HG03342 (cell line): ENCODE data around the gene ZNF536.
"Not testable (repeated sequence)": the region's sequence is repeated elsewhere in the genome, so short reads cannot be mapped to it uniquely, and the experiment has no call there.

ENCODE experiments used
- ATAC-seq: cut with Tn5 transposase; IDR thresholded peaks from one replicate; pipeline ENCODE4 v1.9.1; 2021; ENCODE audit warnings: mild to moderate bottlenecking, moderate library complexity; ENCODE audit not compliant: unreplicated experiment

ZNF536 gene

DNA sequence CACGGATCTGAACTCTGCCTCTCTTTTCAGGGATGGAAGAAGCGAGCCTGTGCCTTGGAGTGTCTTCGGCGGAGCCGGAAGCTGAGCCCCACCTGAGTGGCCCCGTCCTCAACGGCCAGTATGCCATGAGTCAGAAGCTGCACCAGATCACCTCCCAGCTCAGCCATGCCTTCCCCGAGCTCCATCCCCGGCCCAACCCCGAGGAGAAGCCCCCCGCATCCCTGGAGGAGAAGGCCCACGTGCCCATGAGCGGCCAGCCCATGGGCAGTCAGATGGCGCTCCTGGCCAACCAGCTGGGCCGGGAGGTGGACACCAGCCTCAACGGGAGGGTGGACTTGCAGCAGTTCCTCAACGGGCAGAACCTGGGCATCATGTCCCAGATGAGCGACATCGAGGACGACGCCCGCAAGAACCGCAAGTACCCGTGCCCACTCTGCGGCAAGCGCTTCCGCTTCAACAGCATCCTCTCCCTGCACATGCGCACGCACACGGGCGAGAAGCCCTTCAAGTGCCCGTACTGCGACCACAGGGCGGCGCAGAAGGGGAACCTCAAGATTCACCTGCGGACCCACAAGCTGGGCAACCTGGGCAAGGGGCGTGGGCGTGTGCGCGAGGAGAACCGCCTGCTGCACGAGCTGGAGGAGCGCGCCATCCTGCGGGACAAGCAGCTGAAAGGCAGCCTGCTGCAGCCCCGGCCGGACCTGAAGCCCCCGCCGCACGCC is 71.5 kb downstream of the ZNF536 start:
- ATAC-seq = no peak

DNA sequence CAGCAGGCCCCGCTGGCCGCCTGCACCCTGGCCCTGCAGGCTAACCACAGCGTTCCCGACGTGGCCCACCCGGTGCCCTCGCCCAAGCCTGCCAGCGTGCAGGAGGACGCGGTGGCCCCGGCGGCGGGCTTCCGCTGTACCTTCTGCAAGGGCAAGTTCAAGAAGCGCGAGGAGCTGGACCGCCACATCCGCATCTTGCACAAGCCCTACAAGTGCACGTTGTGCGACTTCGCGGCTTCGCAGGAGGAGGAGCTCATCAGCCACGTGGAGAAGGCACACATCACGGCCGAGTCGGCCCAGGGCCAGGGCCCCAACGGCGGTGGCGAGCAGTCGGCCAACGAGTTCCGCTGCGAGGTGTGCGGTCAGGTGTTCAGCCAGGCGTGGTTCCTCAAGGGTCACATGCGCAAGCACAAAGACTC is 72.1 kb downstream of the ZNF536 start:
- ATAC-seq = no peak

DNA sequence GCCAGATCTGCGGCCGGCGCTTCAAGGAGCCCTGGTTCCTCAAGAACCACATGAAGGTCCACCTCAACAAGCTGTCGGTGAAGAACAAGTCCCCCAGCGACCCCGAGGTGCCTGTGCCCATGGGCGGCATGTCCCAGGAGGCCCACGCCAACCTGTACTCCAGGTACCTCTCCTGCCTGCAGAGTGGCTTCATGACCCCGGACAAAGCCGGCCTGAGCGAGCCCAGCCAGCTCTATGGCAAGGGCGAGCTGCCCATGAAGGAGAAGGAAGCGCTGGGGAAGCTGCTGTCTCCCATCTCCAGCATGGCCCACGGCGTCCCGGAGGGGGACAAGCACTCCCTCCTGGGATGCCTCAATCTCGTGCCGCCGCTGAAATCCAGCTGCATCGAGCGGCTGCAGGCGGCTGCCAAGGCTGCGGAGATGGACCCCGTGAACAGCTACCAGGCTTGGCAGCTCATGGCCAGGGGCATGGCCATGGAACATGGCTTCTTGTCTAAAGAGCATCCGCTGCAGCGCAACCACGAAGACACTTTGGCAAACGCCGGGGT is 72.6 kb downstream of the ZNF536 start:
- no peak for ATAC-seq

DNA sequence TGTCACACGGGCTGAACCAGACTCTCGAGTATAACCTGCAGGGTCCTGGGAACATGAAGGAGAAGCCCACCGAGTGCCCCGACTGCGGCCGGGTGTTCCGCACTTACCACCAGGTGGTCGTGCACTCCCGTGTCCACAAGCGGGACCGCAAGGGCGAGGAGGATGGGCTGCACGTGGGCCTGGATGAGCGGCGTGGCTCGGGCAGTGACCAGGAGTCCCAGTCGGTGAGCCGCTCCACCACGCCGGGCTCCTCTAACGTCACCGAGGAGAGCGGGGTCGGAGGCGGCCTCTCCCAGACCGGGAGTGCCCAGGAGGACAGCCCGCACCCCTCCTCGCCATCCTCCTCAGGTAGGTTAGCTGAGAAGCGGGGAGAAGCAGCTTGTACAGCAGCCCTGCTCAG is 73.2 kb downstream of the ZNF536 start:
- ATAC-seq = no peak

DNA sequence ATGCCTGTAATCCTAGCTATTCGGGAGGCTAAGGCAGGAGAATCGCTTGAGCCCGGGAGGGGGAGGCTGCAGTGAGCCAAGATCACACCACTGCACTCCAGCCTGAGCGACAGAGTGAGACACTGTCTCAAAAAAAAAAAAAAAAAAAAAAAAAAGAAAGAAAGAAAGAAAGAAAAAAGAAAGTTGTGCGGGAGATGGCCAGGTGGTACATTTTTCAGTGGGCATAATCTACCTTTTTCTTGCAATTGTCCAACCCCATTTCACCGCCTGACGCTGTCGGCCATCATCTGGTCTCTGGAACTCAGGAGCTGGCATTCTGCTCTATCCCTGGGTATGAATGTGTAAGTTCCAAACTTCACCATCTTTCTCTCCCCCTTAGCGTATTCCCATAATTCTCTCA is 73.9 kb downstream of the ZNF536 start:
- not testable (repeated sequence) for ATAC-seq

DNA sequence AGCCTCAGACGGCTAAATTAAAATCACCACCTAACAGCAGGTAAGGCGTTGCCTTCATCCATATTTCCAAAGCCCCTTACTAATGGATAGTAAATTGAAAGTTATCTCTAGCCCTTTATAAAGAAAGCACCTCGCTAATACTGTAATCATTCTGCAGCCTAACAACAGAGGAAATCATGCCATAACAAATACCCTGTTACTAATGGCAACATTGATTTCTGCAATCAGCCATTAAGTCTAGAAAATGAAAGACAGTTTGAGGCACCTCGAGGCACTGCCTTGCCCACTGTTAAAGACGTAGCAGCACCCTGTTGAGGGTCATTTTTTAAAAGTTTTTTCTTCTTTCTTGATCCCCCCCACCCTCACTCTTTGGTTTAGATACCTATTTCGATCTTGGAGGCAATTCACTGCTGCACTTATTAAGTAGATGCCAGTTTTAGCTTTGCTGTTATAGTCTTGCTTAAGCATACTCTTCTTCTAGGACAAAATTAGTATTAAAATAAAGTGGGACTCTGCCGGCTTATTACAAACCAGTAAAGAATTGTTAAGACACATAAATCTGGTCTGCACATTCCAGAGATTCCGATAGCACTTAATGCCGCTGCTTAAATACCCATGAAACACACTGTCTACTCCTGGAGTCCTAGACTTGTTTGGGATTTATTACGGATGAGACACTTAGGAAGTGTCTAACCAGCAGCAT is 74.8 kb downstream of the ZNF536 start:
- no peak for ATAC-seq

DNA sequence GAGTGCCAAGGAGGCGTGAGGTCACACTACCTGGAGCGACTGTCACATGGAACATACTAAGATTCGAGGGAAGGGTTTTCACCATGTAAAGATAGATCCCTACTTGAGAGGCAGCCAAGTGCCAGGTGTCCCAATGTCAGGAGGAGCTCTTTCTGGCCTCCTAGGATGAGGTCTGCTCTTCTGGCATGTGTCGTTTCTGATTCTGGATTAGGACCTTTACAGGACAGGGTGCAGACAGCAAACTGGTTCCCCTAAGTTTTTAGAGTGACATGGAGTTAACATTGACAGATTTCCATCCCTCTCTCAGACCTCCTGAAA is 75.3 kb downstream of the ZNF536 start:
- no peak for ATAC-seq

DNA sequence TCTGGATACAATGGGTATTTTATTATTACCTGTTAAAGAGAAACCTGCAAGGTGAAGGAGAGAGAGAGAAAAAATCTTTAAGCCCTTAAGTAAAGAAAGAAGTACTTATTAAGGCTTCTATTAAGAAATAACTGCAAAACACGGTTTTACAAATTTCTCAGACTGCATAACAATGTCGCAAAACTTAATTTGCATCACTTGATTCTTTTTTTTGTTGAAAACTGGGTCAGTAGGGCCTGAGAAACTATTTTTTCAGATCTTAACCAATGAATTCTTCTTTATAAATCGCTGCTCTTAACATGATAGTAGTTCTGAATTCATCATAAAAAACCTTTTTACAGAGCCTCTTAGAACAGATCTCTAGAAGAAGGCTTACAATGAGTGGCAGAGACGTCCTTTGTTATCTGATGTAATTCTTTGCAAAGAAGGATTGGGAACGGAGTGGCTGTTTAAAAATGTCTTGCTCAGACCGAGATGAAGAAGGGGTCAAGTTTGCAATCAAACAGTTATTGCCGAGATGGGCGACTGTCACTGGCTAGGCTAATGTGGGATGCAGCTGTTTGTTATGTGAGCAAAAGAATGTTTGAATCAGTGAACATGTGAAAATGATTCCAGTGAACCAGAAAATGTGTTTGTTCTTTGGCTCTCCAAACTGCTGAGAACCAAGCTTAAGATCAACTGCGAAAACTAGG is 76.3 kb downstream of the ZNF536 start:
- ATAC-seq = no peak

DNA sequence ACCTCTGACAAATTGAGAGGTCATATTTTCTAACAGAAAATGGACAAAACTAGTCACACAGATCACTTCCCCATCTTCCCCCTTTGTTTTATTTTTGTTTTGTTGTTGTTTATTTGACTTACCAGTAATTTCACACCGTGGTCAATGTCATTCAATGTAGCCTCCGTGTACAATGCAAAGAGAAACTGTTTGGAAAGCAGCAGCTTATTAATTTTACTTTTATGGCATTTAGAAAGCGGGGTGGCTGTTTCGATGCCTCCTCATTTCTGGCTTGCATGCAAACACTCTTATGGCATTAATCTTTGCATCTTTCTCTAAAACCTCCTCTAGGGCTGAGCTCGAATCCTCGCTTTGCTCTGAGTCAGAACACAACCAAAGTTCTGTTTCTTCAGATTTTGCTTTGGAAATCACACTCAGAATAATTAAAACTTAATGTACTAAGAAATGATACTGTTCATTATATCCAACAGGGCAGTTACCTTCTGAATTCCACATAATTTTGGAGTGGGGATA is 77.0 kb downstream of the ZNF536 start:
- ATAC-seq = no peak

DNA sequence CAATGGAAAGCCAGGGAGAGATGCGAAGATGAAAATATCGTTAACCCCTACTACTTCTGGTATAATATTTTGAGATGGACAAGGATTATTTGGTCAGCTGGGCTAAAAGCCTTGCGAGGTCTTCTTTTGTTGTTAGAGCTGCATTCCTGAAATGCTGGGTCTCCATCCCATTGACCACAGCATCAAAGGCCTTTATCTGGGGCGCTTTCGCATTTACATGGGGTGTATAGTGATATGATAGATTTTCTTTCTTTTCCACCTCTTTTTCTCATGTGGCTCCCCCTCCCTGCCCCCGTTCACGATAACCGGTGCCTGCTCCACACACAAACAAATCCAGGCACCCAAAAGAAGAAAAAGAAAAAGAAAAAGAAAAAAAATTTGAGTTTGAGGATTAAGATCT is 77.5 kb downstream of the ZNF536 start:
- no peak for ATAC-seq

DNA sequence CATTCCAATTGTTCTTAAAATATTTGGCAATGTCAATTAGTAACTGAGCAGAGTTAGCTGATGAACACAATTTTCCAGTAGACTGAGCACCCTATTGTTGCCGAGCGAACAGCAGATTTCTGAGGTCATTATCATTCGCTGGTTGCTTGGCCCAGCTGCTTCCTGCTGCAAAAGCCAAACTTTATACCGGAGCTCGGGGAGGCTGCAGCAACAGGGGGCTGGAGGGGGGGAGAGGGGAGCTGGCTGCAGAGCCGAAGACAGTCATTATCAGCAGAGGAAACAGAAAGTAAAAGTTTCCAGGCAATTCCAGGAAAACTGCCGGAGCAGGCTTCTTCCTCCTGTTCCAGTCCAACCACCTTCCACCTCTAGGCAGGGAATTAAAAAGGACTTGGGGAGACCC is 77.9 kb downstream of the ZNF536 start:
- no peak for ATAC-seq

DNA sequence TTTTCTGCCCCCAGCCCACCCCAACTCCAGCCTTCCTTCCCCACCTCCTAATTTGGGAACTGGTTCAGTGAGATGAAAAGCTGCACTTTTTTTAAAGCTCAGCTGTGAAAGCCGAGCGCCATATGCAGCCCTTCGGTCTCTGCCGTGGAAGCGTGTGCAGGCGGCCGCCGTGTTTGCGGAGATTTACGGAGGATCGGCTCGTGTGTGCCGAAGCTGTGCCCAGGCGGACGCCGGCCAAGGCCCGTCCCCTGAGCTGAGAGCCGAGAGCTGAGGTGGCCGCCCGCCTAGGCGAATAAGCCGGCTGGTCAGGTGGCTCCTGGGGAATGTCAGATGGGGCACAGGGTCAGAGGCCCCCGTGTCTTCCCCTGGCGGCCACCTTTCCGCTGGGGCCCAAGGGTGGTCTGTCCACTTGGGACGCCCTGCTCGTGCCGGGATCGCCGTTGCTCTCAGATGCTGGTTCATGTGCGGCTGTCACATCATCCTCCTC is 78.7 kb downstream of the ZNF536 start:
- ATAC-seq = no peak

DNA sequence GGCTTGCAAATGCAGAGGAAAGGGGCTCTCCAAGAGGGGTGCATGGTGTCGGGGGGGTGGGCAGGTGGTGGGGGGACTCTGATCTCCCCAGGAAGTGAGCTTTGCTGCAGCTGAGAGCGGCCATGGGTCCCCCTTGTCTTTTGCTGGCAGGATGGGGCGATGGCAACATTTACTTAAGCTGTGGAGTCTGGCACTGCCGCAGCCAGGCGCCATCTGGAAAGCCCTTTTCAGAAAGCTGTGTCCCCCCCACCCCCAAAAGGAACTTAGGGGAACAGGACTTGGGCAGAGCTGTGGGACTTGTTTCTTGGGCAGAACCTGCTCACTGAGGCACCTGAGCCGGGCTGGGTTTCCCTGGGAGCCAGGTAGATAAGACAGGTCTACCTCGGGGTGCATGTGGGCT is 80.7 kb downstream of the ZNF536 start:
- no peak for ATAC-seq

DNA sequence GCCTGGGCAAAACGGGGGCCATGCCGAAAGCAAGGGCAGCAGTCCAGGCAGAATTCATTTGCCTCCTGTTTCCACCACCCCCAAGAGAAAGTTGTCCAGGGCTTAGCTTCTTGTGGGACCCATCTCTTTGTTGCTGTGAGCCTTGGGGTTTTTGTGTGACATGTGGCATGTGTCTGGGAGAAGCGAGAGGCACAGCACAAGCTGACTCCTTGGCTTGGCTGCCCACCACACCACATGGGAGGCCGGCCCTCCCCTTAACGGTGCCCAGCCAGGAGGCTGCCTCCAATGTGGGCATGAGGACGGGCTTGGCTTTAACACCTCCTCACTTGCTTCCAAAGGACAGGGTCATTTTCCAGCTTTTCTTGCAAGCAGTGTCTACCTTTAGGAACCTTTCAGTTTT is 81.6 kb downstream of the ZNF536 start:
- ATAC-seq = no peak

DNA sequence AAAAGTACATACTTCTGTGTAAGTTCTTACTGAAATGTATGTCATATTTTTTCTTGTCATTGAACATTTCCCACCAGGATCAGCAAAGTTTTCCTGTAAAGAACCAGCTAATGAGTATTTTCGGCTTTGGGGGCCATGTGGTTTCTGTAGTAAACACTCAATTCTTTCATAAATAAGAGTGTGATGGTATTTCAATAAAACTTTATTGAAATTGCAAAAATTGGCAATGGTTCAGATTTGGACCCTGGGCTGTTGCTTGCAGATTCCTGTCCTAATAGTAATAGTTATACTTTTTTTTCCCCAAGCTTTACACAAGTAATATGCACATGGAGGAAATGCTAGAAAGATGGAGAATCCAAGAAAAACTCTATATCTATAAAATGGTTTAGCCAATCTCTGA is 83.7 kb downstream of the ZNF536 start:
- no peak for ATAC-seq

DNA sequence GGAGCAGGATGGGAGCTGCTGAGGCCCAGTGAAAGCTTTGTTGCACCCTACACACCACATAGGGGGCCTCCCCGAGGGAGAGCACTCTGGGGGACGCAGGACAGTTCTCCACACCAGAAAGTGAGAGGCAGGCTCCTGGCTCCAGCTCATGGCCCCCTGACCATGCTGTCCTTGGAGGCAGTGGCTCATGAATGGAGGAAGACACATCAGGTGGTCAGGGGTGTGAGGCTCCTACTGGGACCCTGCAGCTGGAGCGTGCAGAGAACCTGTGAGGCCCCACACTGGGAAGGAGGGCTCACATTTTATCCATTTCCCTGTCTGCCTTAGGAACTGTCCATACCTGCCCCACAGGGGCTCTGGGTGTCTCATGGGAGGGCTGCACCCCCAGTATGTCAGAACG is 85.3 kb downstream of the ZNF536 start:
- ATAC-seq = no peak

DNA sequence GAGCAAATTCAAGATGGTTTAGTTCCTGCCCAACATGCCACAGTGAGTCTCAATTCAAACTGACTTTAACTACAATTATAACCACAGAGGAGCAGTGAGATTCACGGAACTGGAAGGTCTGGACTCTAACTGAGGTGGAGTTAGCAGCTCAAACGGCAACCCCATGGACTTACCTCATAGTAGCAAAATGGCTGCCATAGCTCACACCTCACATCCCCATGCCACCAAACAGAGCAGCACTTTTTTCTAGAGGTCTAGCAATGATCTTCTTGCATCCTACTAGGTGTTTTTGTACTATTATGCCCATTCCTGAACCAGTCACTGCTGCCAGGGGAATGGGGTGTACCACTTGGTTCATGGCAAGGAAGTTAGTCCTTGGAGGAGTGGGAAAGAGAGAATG is 87.7 kb downstream of the ZNF536 start:
- no peak for ATAC-seq

DNA sequence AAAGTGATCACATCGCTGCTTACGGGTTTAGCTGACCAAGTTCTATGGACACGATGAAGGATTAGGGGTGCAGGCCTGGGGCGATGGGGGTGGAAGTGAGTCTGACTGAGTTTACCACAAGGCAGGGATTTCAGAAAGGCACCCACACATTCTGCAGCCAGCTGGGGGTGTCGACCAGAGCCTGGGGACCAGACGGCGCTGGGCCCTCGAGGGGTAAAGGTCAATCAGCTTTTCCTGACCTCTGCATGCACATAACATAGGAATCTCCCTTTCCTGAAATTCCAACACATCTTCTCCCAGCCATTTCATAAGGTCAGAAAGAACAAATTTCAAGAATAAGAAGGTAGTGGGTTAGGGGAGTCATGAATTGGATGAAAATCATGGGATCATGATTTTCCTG is 92.0 kb downstream of the ZNF536 start:
- ATAC-seq = no peak

DNA sequence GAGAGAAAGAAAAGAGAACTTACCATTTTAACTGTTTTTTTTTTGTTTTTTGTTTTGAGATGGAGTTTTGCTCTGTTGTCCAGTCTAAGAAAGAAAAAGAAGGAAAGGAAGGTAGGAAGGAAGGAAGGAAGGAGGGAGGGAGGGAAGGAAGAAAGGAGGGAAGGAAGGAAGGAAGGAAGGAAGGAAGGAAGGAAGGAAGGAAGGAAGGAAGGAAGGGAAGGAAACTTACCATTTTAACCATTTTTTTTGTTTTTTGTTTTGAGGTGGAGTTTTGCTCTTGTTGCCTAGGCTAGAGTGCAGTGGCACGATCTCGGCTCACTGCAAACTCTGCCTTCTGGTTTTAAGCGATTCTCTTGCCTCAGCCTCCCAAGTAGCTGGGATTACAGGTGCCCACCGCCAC is 94.4 kb downstream of the ZNF536 start:
- ATAC-seq = not testable (repeated sequence)

DNA sequence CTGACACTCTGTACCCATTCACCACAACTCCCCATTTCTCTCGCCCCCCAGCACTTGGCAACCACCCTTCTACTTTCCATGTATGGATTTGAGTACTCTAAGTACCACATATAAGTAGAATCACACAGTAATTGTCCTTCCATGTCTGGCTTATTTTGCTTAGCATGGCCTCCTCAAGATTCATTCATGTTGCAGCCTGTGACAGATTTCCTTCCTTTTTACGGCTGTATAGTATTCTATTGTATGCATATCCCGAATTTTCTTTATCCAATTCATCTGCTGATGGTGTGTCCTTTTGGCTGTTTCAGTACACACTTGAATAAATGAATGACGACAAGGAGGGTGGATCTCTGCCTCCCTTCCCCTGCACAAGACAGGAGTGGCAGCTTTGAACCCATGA is 95.1 kb downstream of the ZNF536 start:
- ATAC-seq = no peak

DNA sequence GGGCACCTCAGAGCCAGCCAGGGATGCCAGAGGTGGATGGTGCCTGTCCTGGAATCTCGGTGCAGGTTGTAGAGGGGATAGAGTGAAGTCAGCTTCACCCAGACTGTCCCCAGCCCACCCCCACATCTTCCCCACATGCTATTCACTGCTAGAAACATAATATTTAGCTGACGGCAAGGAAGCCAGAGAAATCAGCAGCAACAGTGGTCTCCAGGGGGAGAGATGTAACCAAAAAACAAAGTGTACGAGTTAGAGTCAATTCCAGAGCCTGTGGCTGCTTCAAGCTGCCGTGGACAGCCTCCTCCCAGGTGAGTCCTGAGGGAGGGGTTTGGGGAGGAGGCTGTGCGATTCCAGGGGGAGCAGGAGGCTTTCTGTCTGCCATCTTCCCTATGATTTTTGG is 97.6 kb downstream of the ZNF536 start:
- no peak for ATAC-seq

DNA sequence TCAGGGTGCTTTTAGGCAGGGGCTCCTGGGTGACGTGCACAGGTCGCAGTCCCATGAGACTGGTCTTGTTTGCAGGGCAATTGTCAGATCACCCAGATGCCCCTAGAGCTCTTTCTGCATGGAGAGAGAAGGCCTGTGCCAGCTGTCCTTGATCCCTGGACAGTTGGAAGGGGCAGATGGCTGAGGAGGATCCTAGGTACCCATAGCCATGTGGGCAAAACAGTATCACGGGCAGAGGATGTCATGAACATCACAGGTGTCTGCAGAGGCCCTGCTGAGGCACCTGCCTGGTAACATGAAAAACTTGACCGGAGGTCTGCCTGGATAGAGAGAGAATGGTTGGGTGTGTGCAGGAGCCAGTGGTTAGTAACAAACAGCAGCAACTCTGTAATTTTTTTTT is 99.3 kb downstream of the ZNF536 start:
- no peak for ATAC-seq
